ENCODE results near the gene HOPX.

Gene HOPX

GRCh38 chr4:56622176-56622575 lies 58.9 kb downstream of the HOPX start:
- TF ChIP-seq CTCF (IDR thresholded peaks at IDR 0.05), result no peak
- Histone ChIP-seq H3K9ac (no peak overlapping the region), H3K27me3 (ENCODE audit: control insufficient read depth, insufficient read depth, low read length) (no peaks in the 10 kb centered on the region), H2AFZ (no peak overlapping the region), H3K9me3 (ENCODE audit: control insufficient read depth, low read length) (no peaks in the 10 kb centered on the region), H3K4me1 (no peaks in the 10 kb centered on the region), H3K36me3 (ENCODE audit: control insufficient read depth, insufficient read depth, low read length) (no peaks in the 10 kb centered on the region), H3K4me2 (ENCODE audit: low read length) (no peak overlapping the region), H3K79me2 (no peaks in the 10 kb centered on the region), H3K27ac (no peak overlapping the region), H3K4me3 (ENCODE audit: low read depth, low read length) (no peak overlapping the region)

- H3K4me2 ChIP-seq (ENCODE audit: low read length), result no peak overlapping the region
- TF ChIP-seq CTCF (IDR thresholded peaks at IDR 0.05), result no peak
- H3K36me3 ChIP-seq (ENCODE audit: control insufficient read depth, insufficient read depth, low read length), result no peaks in the 10 kb centered on the region
- no peak overlapping the region for H3K4me3 ChIP-seq (ENCODE audit: low read depth, low read length)
- H3K4me1 ChIP-seq, result no peaks in the 10 kb centered on the region
- H3K27me3 ChIP-seq (ENCODE audit: control insufficient read depth, insufficient read depth, low read length), result no peaks in the 10 kb centered on the region
- H3K27ac ChIP-seq, result no peak overlapping the region
- H2AFZ ChIP-seq, result no peak overlapping the region
- no peaks in the 10 kb centered on the region for H3K9me3 ChIP-seq (ENCODE audit: control insufficient read depth, low read length)
- no peak overlapping the region for H3K9ac ChIP-seq
- H3K79me2 ChIP-seq, result no peaks in the 10 kb centered on the region
These were observed 61.3 kb downstream of the HOPX start for GRCh38 chr4:56619816-56620215.

GRCh38 chr4:56619160-56619559 lies 61.9 kb downstream of the HOPX start:
- Histone ChIP-seq H3K4me3 (ENCODE audit: low read depth, low read length) (no peak overlapping the region), H3K9me3 (ENCODE audit: control insufficient read depth, low read length) (no peaks in the 10 kb centered on the region), H2AFZ (no peak overlapping the region), H3K79me2 (no peaks in the 10 kb centered on the region), H3K36me3 (ENCODE audit: control insufficient read depth, insufficient read depth, low read length) (no peaks in the 10 kb centered on the region), H3K4me1 (no peaks in the 10 kb centered on the region), H3K27ac (no peak overlapping the region), H3K4me2 (ENCODE audit: low read length) (no peak overlapping the region), H3K27me3 (ENCODE audit: control insufficient read depth, insufficient read depth, low read length) (no peaks in the 10 kb centered on the region), H3K9ac (no peak overlapping the region)
- no peak for TF ChIP-seq CTCF (IDR thresholded peaks at IDR 0.05)

- H3K9ac ChIP-seq, result no peak overlapping the region
- no peaks in the 10 kb centered on the region for H3K36me3 ChIP-seq (ENCODE audit: control insufficient read depth, insufficient read depth, low read length)
- no peaks in the 10 kb centered on the region for H3K4me1 ChIP-seq
- no peaks in the 10 kb centered on the region for H3K9me3 ChIP-seq (ENCODE audit: control insufficient read depth, low read length)
- no peak for TF ChIP-seq CTCF (IDR thresholded peaks at IDR 0.05)
- no peak overlapping the region for H2AFZ ChIP-seq
- H3K27me3 ChIP-seq (ENCODE audit: control insufficient read depth, insufficient read depth, low read length), result no peaks in the 10 kb centered on the region
- no peak overlapping the region for H3K4me2 ChIP-seq (ENCODE audit: low read length)
- H3K4me3 ChIP-seq (ENCODE audit: low read depth, low read length), result no peak overlapping the region
- H3K79me2 ChIP-seq, result no peaks in the 10 kb centered on the region
- H3K27ac ChIP-seq, result no peak overlapping the region
These were observed 62.4 kb downstream of the HOPX start for GRCh38 chr4:56618734-56619133.

- Histone ChIP-seq H3K9ac (no peak overlapping the region), H3K4me2 (ENCODE audit: low read length) (no peak overlapping the region), H2AFZ (no peak overlapping the region), H3K4me1 (no peaks in the 10 kb centered on the region), H3K27ac (no peak overlapping the region), H3K79me2 (no peaks in the 10 kb centered on the region), H3K9me3 (ENCODE audit: control insufficient read depth, low read length) (no peaks in the 10 kb centered on the region), H3K36me3 (ENCODE audit: control insufficient read depth, insufficient read depth, low read length) (no peaks in the 10 kb centered on the region), H3K4me3 (ENCODE audit: low read depth, low read length) (no peak overlapping the region), H3K27me3 (ENCODE audit: control insufficient read depth, insufficient read depth, low read length) (no peaks in the 10 kb centered on the region)
- TF ChIP-seq CTCF (IDR thresholded peaks at IDR 0.05), result no peak
These were observed 67.8 kb downstream of the HOPX start for GRCh38 chr4:56613101-56613862.
